SK-N-SH (cell line): ENCODE measurements around the gene IL18R1.

Experiments used
- CTCF ChIP-seq: fragments of 200-600 bp; sonication (generic); IDR thresholded peaks from 2 replicates; pipeline ENCODE4 v1.6.1; 2017; ENCODE audit warnings: antibody characterized with exemption, mild to moderate bottlenecking, moderate library complexity
- EP300 ChIP-seq, 2 experiments: IDR thresholded peaks; 2 replicates each; pipeline versions ENCODE4 v1.4.0 to v1.6.1; 2012; ENCODE audit warnings: borderline replicate concordance in 1 of 2, low read depth in 1 of 2, low read length in 1 of 2
- IRF3 ChIP-seq: fragments of 150-350 bp; IDR thresholded peaks from 2 replicates; pipeline ENCODE4 v1.6.1; 2016; ENCODE audit warnings: mild to moderate bottlenecking, low read depth, low read length
- POLR2AphosphoS5 ChIP-seq: IDR thresholded peaks from 2 replicates; pipeline ENCODE4 v1.6.1; 2012; ENCODE audit warnings: low read depth, low read length
- RCOR1 ChIP-seq: fragments of 150-350 bp; IDR thresholded peaks from 2 replicates; pipeline ENCODE4 v1.6.1; 2017; ENCODE audit warnings: antibody characterized with exemption, low read length
- REST ChIP-seq: IDR thresholded peaks from 2 replicates; pipeline ENCODE4 v1.6.1; 2012; ENCODE audit warnings: mild to moderate bottlenecking, low read depth, low read length, moderate library complexity
- RXRA ChIP-seq: IDR thresholded peaks from 2 replicates; pipeline ENCODE4 v1.4.0; 2012; ENCODE audit warnings: low read depth, mild to moderate bottlenecking, borderline replicate concordance
- TAF1 ChIP-seq: IDR thresholded peaks from 2 replicates; pipeline ENCODE4 v1.6.1; 2012; ENCODE audit warnings: low read depth, mild to moderate bottlenecking, low read length, moderate library complexity, borderline replicate concordance

GRCh38 chr2:102334486-102334885, 21.1 kb upstream of the IL18R1 start:
- TF ChIP-seq EP300 (IDR thresholded peaks at IDR 0.05; ENCODE audit: borderline replicate concordance in 1 of 2, low read depth in 1 of 2, low read length in 1 of 2) (no peak), CTCF (no peak), IRF3 (no peak), POLR2AphosphoS5 (no peak), RCOR1 (no peak), REST (no peak), TAF1 (no peak), RXRA (no peak)
